ENCODE results near the gene PEX16. TPM values are rescaled to one million over a fixed set of nuclear protein-coding genes. Genes with fewer than 3 reads are reported as not detected.

Gene PEX16
- total and polyA plus RNA-seq, 9 of the 15 experiments (the other 6 are each of a cell fraction or from before 2014, with no cell fraction given): 1.5 to 43.9 (median 14.6) TPM

- TF ChIP-seq KDM1A (IDR thresholded peaks at IDR 0.05) (no peak), CBX1 (IDR thresholded peaks at IDR 0.05; ENCODE audit: low read depth) (no peak), TCF3 (CRISPR knock-in tag; IDR thresholded peaks at IDR 0.05) (peak; percentile 38; the same call in 1 of the 2 replicates), YBX1 (IDR thresholded peaks at IDR 0.05) (no peak), GATAD2A (IDR thresholded peaks at IDR 0.05) (peak; percentile 50; the same call in 1 of the 2 replicates), SMAD2 (IDR thresholded peaks at IDR 0.05; ENCODE audit: low read depth, low read length) (no peak), NFIC (IDR thresholded peaks at IDR 0.05) (no peak), EP400 (IDR thresholded peaks at IDR 0.05) (no peak), SREBF2 (CRISPR knock-in tag; IDR thresholded peaks at IDR 0.05) (no peak), RREB1 (CRISPR knock-in tag; IDR thresholded peaks at IDR 0.05) (no peak), ZNF77 (CRISPR knock-in tag; IDR thresholded peaks at IDR 0.05) (no peak), JUND (IDR thresholded peaks at IDR 0.05; ENCODE audit: borderline replicate concordance, low read depth, low read length) (no peak), JUND (tag; IDR thresholded peaks at IDR 0.05; ENCODE audit: borderline replicate concordance, low read depth, low read length) (peak; percentile 5; the same call in 1 of the 3 replicates), MAX (CRISPR knock-in tag; IDR thresholded peaks at IDR 0.05) (peak; percentile 35; the same call in 1 of the 2 replicates), ZNF24 (IDR thresholded peaks at IDR 0.05) (no peak), PHTF2 (CRISPR knock-in tag; IDR thresholded peaks at IDR 0.05) (no peak)
These were observed 759 bp upstream of the PEX16 start (continued) for GRCh38 chr11:45918331-45918941.

Data from K562 (cell line).